Limb (tissue), 2 donors: ENCODE results near the gene KLHL15.
"Not testable (repeated sequence)": the region's sequence is repeated elsewhere in the genome, so short reads cannot be mapped to it uniquely, and the experiment has no call there.

Source experiments
- DNase-seq, 2 donors: peaks; one replicate each; pipeline ENCODE4 v3.0.0-alpha.2; 2016; ENCODE audit errors: extremely low spot score in 2 of 2

Gene KLHL15

DNA sequence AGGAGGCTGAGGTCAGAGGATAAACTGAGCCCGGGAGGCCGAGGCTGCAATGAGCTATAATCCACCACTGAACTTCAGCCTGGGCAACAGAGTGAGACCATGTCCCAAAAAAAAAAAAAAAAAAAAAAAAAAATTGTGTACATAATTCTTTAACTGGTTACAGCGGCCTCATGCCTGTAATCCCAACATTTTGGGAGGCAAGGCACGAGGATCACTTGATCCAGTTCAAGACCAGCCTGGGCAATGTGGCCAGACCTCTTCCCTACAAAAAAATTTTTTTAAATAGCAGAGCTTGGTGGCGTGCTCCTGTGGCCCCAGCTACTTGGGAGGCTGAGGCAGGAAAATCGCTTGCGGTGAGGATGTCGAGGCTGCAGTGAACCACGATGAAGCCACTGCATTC is 9.3 kb downstream of the KLHL15 start:
- DNase-seq = no peak

GRCh38 chrX:24014388-24015018 is 12.5 kb downstream of the KLHL15 start:
- DNase-seq = no peak

DNA sequence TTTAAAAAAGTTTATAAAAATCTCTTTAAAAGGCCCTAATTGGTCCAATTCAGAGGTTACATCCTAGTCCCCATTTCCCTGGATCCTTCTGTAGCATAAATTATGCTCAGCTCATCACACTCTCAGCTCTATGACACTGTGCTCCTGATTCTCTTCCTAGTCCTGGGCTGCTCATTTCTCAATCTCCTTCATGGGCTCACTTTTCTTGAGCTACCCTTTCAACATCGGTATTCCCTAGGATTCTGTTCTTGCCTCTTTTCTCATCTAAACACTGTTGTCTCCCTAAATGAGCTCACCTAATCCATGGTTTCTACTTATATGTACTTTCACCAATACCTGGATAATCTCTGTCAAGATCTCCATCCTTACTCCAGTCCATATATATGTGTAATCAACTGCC is 14.7 kb downstream of the KLHL15 start:
- DNase-seq = no peak

GRCh38 chrX:24005867-24006266 is 21.1 kb downstream of the KLHL15 start:
- DNase-seq = no peak

- no peak for DNase-seq
These were observed 22.0 kb downstream of the KLHL15 start for GRCh38 chrX:24005028-24005427.

DNA sequence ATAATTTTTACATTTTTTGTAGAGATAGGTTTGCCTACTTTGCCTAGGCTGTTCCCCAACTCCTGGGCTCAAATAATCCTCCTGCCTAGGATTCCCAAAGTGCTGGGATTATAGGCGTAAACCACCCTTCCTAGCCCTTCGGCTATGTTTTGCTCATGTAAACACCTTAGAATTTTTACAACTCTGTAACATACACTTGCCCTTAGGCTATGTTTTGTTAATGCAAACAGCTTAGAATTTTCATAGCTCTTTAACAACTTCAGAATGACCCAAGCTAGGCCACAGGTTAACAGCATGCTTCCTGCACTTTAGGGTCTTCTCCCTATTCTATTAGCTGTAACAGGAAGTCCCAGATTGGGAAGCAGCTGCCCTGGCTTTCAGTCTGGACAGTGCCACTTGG is 24.2 kb downstream of the KLHL15 start:
- DNase-seq = no peak

DNA sequence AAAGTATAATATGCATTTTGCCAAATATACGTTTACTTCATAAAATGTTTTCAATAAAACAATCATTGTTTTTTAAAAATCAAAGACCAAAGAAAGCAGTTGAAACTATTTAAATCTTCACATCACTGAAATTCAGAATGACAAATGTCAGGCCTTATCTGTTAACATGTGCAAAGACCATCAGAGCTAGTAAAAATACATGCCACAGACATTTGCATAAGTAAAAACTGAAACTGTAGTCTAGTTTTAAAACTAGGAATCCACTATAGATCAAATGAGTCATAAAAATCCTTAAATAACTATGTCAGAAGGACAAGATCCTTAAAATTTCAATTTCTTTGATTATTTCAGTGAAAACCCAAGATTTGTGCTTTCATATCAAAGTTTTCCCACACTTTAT is 24.8 kb downstream of the KLHL15 start:
- no peak for DNase-seq

DNA sequence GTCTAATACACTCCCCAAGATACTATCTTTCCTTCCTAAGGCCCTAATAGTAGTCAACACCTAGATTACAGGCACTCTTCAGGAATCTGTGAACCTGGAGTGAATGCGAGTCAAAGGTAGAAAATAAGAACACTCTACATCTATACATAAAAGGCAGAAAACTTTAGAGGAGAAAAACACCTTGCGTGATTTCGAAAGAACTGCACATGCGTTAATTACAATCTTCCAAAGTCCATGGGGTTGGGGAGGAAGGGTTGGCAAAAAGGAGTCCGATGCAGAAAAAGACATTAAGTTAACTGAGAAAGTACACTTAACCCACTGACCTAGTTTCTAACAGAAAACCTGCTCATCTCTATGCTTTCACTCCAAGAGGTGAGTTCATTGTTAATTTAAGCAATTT is 27.3 kb downstream of the KLHL15 start:
- no peak for DNase-seq

DNA sequence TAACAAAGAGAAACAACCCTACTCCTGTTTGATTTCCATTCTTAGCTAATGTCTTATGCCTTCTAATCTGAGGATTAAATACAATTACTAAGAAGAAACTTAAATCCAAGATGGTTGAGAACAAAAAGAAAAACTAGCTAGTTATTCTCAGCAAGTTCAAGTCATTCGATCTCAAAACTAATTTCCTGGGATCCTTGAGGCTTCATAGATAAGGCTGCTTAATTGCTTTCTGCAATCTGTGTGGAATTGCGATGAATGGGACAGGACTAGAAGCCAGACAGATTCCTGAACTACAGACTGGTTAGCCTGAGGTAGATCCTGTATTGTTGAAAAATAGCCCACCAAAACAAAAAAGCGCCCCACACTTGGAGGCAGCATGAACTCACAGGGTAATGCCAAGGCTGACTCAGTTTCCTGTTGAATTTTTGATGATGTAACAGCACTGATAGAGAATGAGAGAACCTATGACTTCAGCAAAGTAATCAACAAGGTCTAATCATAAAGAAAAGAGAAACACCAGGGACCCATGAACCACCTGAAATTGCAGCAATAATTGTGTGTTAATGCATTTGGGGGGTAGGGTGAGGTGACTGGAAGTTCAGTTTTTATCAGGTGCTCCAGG is 33.9 kb downstream of the KLHL15 start:
- DNase-seq = no peak

DNA sequence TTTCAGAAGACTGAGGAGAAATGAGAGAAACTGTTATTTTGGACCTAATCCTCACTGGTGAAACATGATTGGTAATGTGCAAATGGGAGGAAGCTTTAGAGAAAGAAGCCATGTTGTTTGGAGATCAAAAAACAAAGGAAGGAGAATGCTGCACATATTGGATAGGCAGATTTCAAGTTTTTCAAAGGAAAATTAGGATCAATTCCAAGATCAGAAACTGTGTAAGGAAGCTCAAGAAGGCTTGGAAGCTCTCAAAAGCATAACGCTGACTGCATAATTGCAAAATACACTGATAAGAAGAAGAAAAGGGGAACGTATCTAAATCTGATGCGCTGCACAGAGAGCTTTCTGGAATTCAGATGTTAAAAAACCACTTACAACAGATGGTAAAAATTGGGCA is 34.6 kb downstream of the KLHL15 start:
- no peak for DNase-seq

DNA sequence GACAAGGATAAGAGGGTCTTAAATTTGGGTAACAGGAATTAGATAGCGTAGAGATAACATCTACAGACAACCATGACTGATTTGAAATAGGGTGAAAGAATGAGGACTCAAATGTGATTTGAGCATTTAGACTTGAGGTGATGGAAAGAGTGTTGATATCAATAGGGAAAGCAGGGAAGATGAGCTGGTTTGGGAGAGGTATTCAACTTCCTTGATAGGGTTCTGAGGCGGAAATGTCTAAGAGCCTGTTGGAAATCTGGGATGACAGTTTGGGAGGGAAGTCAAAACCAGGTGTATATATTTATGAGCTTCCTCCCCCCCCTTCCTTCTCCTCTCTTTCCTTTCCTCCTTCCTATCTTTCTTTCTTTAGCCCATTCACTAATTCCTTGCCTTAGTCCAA is 36.5 kb downstream of the KLHL15 start:
- DNase-seq = no peak

DNA sequence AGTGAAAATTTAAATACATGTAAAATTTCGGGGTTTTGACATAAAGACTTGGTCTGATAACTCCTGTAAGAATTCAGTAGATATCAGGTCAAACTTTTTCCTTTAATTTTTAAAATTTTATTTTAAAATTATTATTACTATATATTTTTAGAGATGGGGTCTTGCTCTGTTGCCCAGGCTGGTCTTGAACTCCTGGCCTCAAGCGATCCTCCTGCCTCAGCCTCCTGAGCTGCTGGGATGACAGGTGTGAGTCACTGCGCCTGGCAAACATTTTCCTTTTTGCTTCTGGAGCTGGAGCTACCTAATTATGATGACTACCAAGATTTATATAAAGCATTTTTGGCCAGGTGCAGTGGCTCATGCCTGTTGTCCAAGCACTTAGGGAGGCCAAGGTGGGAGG is 37.3 kb downstream of the KLHL15 start:
- DNase-seq = no peak

- no peak for DNase-seq
These were observed 44.1 kb downstream of the KLHL15 start for GRCh38 chrX:23982891-23983290.

GRCh38 chrX:23981711-23982110 is 45.3 kb downstream of the KLHL15 start:
- DNase-seq = no peak

- no peak for DNase-seq
These were observed 45.8 kb downstream of the KLHL15 start for GRCh38 chrX:23981222-23981621.

DNA sequence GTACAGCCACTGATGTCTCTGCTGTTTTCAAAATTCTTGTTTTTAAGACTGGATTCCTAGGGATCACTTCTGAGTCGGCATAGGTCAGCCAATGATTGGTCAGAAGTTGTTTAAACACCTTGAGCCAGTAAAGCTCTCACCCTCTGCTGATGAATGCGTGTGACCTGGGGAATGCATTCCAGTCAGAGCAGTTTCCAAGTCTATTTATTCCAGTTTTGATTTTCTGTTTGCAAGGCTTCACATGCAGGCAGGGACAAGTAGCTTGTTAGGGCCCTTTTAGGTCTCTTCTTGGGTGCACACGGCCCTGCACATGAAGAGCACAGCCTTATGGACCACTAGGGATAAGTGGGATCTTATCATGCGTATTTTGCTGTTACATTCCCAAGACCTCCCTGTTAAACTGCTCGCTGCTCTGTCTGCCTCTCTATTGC is 47.0 kb downstream of the KLHL15 start:
- no peak for DNase-seq

DNA sequence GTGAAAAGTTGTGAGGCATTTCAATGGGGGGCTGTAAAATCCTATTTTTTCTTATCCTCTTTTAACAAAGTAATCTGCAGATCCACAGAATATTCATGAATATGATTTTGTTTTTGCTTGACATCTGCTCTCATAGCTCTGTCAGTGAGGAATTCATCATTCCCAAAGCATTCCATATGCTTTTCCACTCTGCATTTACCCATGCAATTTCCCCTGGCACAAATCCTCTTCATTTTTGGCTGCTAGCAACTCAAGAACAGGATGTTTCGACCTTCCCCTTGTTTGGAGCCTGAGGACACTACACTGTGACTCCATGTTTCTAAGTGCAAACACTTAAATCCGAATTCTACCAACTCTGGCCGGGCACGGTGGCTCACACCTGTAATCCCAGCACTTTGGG is 48.5 kb downstream of the KLHL15 start:
- DNase-seq = peak in 1 of 2 donors; percentile 2

- not testable (repeated sequence) for DNase-seq
These were observed 61.4 kb downstream of the KLHL15 start for GRCh38 chrX:23965630-23966029.

GRCh38 chrX:23964191-23964590 is 62.8 kb downstream of the KLHL15 start:
- DNase-seq = no peak

DNA sequence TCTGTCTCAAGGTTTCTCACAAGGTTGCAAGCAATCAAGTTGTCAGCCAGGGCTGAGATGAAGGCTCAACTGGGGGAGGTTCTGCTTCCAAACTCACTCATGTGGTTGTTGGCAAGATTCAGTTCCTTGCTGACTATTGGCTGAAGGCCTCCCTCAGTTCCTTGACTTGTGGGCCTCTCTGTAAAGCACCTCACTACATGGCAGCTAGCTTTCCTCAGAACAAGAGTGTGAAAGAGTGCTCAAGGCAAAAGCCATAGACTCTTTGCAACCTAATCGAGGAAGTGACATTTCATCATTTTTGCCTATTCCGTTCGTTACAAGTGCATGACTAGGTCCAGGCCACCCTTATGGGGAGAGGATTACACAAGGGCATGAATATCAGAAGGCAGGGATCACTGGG is 67.2 kb downstream of the KLHL15 start:
- DNase-seq = no peak

GRCh38 chrX:23954396-23954795 is 72.6 kb downstream of the KLHL15 start:
- no peak for DNase-seq

DNA sequence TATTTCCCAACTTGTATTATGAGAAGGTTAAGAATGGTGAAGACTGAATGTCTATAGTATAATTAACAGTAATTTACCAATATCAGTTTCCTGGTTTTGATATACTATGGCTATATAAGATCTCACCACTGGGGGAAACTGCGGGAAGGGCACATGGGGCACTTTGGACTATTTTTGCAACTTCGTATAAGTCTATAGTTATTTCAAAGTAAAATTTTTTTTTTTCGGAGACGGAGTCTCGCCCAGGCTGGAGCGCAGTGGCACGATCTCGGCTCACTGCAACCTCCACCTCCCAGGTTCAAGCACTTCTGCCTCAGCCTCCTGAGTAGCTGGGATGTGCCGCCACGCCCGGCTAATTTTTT is 73.1 kb downstream of the KLHL15 start:
- no peak for DNase-seq

DNA sequence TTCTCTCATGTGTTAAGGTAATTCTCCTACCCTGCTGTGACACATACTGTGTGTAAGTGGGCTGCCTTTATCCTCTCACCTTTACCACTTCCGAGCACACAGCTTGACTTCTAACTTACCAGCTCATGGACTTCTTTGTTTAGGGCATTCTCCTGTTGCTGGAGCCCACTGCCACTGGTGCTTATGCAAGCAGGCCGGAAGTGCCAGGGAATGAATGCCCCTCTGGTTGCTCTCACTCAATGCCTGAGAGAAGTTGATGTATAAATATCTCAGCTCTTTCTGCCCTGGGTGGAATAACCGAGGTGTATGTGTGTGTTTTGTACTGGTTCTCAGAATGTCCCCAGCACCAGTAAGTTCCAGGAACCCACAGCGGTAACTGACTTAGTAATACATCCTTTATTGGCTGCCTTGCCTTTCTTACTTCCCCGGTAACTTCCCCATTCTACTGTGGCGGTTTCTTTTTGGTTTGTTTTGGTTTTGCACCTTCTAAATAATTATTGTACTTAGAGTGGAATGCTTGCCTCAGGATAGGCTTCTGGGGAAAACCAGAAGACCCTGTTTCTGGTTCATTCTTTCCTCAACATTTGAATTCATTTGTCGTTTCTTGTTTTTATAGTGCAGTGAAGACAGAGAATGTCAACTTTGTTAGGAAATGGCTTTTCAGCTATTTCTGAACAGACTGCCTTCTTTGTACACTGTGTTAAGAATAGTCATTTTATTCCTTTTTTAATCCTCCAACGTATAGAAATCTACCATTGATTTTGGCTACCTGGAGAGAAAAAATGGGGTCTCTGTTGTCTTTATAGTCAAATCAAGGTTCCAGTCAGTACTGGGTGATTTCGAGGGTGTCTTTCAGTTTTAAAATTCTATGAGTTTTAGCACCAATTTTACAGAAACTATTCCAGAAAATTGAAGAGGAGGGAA is 73.7 kb downstream of the KLHL15 start:
- DNase-seq = no peak
